Measurements from ENCODE around the gene THEMIS.

THEMIS gene

GRCh38 chr6:127868338-127868737 is 32.5 kb downstream of the THEMIS start:
- ChIA-PET CTCF (no interaction called here), POLR2A (no interaction called here)
- TF ChIP-seq ZNF670 (tag by site-specific recombination; IDR thresholded peaks at IDR 0.05; ENCODE audit: low read depth) (no peak), ZNF416 (tag by site-specific recombination; IDR thresholded peaks at IDR 0.05) (no peak), ZSCAN5A (tag by site-specific recombination; IDR thresholded peaks at IDR 0.05) (no peak), BCL11B (tag by site-specific recombination; IDR thresholded peaks at IDR 0.05; ENCODE audit: low read depth) (no peak), SETDB1 (IDR thresholded peaks at IDR 0.05; ENCODE audit: insufficient read length, low read length) (no peak), SCRT2 (tag by site-specific recombination; IDR thresholded peaks at IDR 0.05) (no peak), OSR2 (tag by site-specific recombination; IDR thresholded peaks at IDR 0.05) (no peak), ZNF692 (tag by site-specific recombination; IDR thresholded peaks at IDR 0.05) (no peak), ZNF132 (tag by site-specific recombination; IDR thresholded peaks at IDR 0.05; ENCODE audit: borderline replicate concordance) (no peak)
- no peak overlapping the region for H3K4me3 ChIP-seq (ENCODE audit: low read depth, low read length)
- no peaks in the 10 kb centered on the region for H3K9me3 ChIP-seq (ENCODE audit: control insufficient read depth, insufficient read depth, low read depth, low read length)
- H3K4me1 ChIP-seq (ENCODE audit: control insufficient read depth, insufficient read depth, low read length), result no peaks in the 10 kb centered on the region
- no peaks in the 10 kb centered on the region for H3K36me3 ChIP-seq (ENCODE audit: control insufficient read depth in 2 of 2, insufficient read depth in 1 of 2, low read length in 2 of 2)
- no peak overlapping the region for H3K27ac ChIP-seq (ENCODE audit: extremely low read depth, low read depth, low read length)

- TF ChIP-seq ZNF658 (tag by site-specific recombination; IDR thresholded peaks at IDR 0.05) (no peak), ZNF140 (tag by site-specific recombination; IDR thresholded peaks at IDR 0.05) (peak; percentile 63; the same call in 1 of the 2 replicates), ZNF623 (tag by site-specific recombination; IDR thresholded peaks at IDR 0.05) (peak; percentile 59), ZXDB (tag by site-specific recombination; IDR thresholded peaks at IDR 0.05) (no peak), ZNF518A (tag by site-specific recombination; conservative IDR thresholded peaks at IDR 0.05; ENCODE audit: low read depth) (peak; percentile 73), ZBTB8A (tag by site-specific recombination; IDR thresholded peaks at IDR 0.05) (peak; percentile 56; the same call in 1 of the 2 replicates), ZNF555 (tag by site-specific recombination; conservative IDR thresholded peaks at IDR 0.05) (peak; percentile 64), ZNF513 (tag by site-specific recombination; IDR thresholded peaks at IDR 0.05) (no peak), ZNF394 (tag by site-specific recombination; IDR thresholded peaks at IDR 0.05; ENCODE audit: borderline replicate concordance) (peak; percentile 91), ZBTB11 (tag by site-specific recombination; conservative IDR thresholded peaks at IDR 0.05; ENCODE audit: low read depth) (peak; percentile 63), ZNF416 (tag by site-specific recombination; IDR thresholded peaks at IDR 0.05) (no peak), ZNF560 (tag by site-specific recombination; IDR thresholded peaks at IDR 0.05; ENCODE audit: borderline replicate concordance) (0 out of 2 replicates have a peak, but pooled peaks have one; percentile 11), ZNF266 (tag by site-specific recombination; IDR thresholded peaks at IDR 0.05; ENCODE audit: low read depth) (peak; percentile 22; the same call in 1 of the 2 replicates), KLF8 (tag by site-specific recombination; IDR thresholded peaks at IDR 0.05) (no peak), ZNF426 (tag by site-specific recombination; IDR thresholded peaks at IDR 0.05) (peak; percentile 69)
- H3K4me3 ChIP-seq (ENCODE audit: low read depth, low read length), result no peak overlapping the region
- H3K9me3 ChIP-seq (ENCODE audit: control insufficient read depth, insufficient read depth, low read depth, low read length), result no peaks in the 10 kb centered on the region
- no peak overlapping the region for H3K27ac ChIP-seq (ENCODE audit: extremely low read depth, low read depth, low read length)
- H3K36me3 ChIP-seq (ENCODE audit: control insufficient read depth in 2 of 2, insufficient read depth in 1 of 2, low read length in 2 of 2), result no peaks in the 10 kb centered on the region
- ChIA-PET POLR2A (no interaction called here), CTCF (interaction anchor here (0.7 kb wide), 1 partner anchor 645 kb away, joined by 3 read pairs; no protein-coding TSS in a partner anchor)
- H3K4me1 ChIP-seq (ENCODE audit: control insufficient read depth, insufficient read depth, low read length), result no peaks in the 10 kb centered on the region
Observed at GRCh38 chr6:127866766-127867165, 34.1 kb downstream of the THEMIS start.
